ENCODE results near the gene RASIP1.

Gene RASIP1

DNA sequence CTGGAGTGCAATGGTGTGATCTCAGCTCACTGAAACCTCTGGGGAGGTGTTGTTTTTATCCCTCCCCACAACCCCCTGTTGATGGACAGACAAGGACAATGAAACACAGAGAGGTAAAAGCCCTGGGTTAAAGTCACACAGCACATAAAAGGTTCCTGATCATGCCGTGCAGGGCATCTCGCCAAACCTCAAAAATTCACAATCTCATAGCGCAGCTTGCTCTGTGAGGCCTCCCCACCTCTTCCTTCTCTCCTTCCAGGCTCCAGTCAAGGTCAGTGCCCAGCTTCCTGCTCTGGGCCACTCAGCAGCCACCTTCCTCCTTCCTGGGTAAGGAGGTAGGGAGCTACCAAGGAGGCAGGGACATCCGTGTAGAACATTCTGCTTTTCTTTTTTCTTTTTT, 42.4 kb downstream of the RASIP1 start:
- Histone ChIP-seq H3K4me1 (ENCODE audit: control insufficient read depth, insufficient read depth, low read length) (0 out of 2 replicates have a peak, but pooled peaks cover 2% of the 10 kb centered on the region), H3K36me3 (ENCODE audit: control insufficient read depth in 2 of 2, insufficient read depth in 1 of 2, low read length in 2 of 2) (no peaks in the 10 kb centered on the region; a peak in 1 of 3 replicates), H3K9me3 (ENCODE audit: control insufficient read depth, insufficient read depth, low read depth, low read length) (no peaks in the 10 kb centered on the region), H3K4me3 (ENCODE audit: low read depth, low read length) (no peak overlapping the region), H3K27ac (ENCODE audit: extremely low read depth, low read depth, low read length) (no peak overlapping the region)
- ChIA-PET POLR2A (interaction anchor here (1.0 to 1.8 kb wide), 2 partner anchors 10 to 16 kb away, joined by 3 to 8 read pairs; no protein-coding TSS in a partner anchor), CTCF (interaction anchor here (0.8 to 1.6 kb wide), 4 partner anchors 9 to 23 kb away, joined by 3 to 4 read pairs (median 3); no protein-coding TSS in a partner anchor)
- TF ChIP-seq, protein P1, sequence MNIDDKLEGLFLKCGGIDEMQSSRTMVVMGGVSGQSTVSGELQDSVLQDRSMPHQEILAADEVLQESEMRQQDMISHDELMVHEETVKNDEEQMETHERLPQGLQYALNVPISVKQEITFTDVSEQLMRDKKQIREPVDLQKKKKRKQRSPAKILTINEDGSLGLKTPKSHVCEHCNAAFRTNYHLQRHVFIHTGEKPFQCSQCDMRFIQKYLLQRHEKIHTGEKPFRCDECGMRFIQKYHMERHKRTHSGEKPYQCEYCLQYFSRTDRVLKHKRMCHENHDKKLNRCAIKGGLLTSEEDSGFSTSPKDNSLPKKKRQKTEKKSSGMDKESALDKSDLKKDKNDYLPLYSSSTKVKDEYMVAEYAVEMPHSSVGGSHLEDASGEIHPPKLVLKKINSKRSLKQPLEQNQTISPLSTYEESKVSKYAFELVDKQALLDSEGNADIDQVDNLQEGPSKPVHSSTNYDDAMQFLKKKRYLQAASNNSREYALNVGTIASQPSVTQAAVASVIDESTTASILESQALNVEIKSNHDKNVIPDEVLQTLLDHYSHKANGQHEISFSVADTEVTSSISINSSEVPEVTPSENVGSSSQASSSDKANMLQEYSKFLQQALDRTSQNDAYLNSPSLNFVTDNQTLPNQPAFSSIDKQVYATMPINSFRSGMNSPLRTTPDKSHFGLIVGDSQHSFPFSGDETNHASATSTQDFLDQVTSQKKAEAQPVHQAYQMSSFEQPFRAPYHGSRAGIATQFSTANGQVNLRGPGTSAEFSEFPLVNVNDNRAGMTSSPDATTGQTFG (tag by site-specific recombination; IDR thresholded peaks at IDR 0.05; ENCODE audit: borderline replicate concordance) = no peak
- peak; percentile 24; the same call in 1 of the 2 replicates for TF ChIP-seq ZNF768 (tag by site-specific recombination; IDR thresholded peaks at IDR 0.05)

DNA sequence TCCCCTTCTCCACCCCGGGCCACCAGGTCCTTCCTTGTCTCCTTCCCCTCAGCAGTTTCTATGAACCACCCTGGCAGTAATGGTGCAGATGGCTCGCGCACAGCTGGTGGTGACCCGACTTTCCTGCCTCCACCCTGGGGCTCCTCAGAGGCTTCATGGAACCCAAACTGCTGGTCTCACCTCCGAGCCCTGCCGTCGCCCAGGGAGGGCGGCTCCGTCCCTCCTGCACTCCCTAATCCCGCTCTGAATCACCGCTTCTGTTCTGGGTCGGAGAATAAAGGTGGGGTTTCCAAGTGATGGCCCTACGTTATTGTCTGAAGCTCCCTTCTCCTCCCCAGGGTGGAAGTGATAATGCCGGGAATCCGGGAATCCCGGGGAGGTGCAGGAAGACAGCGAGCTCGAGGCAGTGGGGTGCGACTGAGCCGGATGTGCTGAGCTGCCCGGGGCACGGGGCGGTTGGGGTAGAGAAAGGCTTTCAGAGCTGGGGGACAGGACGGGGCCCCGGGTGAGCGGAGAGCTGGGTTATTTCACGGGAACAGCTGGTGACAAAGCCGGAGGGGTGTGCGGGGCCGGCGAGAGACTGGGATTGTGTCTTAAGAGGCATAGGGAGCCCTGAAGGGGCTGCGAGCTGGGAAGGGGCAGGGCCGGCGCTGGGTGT, 43.9 kb downstream of the RASIP1 start:
- H3K9me3 ChIP-seq (ENCODE audit: control insufficient read depth, insufficient read depth, low read depth, low read length) = no peaks in the 10 kb centered on the region
- POLR2A ChIA-PET = interaction anchor here (0.7 kb wide), 1 partner anchor 18 kb away, joined by 5 read pairs; no protein-coding TSS in a partner anchor
- no peaks in the 10 kb centered on the region; a peak in 1 of 3 replicates for H3K36me3 ChIP-seq (ENCODE audit: control insufficient read depth in 2 of 2, insufficient read depth in 1 of 2, low read length in 2 of 2)
- TF ChIP-seq, protein P2, sequence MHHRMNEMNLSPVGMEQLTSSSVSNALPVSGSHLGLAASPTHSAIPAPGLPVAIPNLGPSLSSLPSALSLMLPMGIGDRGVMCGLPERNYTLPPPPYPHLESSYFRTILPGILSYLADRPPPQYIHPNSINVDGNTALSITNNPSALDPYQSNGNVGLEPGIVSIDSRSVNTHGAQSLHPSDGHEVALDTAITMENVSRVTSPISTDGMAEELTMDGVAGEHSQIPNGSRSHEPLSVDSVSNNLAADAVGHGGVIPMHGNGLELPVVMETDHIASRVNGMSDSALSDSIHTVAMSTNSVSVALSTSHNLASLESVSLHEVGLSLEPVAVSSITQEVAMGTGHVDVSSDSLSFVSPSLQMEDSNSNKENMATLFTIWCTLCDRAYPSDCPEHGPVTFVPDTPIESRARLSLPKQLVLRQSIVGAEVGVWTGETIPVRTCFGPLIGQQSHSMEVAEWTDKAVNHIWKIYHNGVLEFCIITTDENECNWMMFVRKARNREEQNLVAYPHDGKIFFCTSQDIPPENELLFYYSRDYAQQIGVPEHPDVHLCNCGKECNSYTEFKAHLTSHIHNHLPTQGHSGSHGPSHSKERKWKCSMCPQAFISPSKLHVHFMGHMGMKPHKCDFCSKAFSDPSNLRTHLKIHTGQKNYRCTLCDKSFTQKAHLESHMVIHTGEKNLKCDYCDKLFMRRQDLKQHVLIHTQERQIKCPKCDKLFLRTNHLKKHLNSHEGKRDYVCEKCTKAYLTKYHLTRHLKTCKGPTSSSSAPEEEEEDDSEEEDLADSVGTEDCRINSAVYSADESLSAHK (tag by site-specific recombination; IDR thresholded peaks at IDR 0.05) = peak; percentile 73; the same call in 1 of the 2 replicates
- no peak for TF ChIP-seq IKZF3 (tag by site-specific recombination; IDR thresholded peaks at IDR 0.05)
- H3K27ac ChIP-seq (ENCODE audit: extremely low read depth, low read depth, low read length) = no peak overlapping the region
- H3K4me1 ChIP-seq (ENCODE audit: control insufficient read depth, insufficient read depth, low read length) = 0 out of 2 replicates have a peak, but pooled peaks cover 2% of the 10 kb centered on the region
- CTCF ChIA-PET = interaction anchor here (0.6 to 0.7 kb wide), 4 partner anchors 10 to 604 kb away, joined by 3 to 6 read pairs (median 4); no protein-coding TSS in a partner anchor
- no peak overlapping the region for H3K4me3 ChIP-seq (ENCODE audit: low read depth, low read length)

DNA sequence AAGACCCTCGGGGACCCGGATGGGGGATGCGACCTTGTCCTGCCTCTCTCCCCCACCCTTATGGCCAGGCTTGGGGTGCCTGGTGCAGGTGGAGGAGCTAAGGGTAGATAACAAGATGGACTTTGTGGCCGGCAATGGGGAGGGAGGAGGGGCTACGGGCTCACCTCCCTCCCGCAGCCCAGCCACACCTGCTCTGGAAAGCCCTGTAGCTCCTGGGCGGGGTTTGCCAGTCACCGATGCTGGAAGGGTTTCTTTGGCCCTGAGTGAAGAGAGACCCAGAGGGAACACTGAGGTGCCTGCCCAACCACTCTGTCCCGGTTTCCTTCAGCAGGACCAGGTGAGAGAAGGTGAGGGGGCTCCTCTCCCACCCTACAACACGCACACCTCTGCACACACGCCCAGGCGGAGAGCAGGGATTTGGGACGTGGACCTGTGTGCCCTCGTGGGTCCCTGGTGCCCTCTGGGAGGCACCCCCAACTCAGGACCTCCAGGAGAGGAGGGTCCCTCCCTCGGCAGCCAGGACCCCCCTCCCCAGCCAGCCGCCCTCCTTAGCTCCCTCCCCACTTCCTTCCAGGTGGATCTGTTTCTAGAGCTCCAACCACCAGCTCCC, 44.6 kb downstream of the RASIP1 start, which contains the start of gene FUT2:
Gene FUT2 (plus strand): TSS at position 229 of the 610 bp plus-strand sequence. CDS start 6,986 bp downstream, outside the sequence.
- no peak within 1 kb of the TSS for H3K27ac ChIP-seq (ENCODE audit: extremely low read depth, low read depth, low read length)
- TF ChIP-seq, protein P3, sequence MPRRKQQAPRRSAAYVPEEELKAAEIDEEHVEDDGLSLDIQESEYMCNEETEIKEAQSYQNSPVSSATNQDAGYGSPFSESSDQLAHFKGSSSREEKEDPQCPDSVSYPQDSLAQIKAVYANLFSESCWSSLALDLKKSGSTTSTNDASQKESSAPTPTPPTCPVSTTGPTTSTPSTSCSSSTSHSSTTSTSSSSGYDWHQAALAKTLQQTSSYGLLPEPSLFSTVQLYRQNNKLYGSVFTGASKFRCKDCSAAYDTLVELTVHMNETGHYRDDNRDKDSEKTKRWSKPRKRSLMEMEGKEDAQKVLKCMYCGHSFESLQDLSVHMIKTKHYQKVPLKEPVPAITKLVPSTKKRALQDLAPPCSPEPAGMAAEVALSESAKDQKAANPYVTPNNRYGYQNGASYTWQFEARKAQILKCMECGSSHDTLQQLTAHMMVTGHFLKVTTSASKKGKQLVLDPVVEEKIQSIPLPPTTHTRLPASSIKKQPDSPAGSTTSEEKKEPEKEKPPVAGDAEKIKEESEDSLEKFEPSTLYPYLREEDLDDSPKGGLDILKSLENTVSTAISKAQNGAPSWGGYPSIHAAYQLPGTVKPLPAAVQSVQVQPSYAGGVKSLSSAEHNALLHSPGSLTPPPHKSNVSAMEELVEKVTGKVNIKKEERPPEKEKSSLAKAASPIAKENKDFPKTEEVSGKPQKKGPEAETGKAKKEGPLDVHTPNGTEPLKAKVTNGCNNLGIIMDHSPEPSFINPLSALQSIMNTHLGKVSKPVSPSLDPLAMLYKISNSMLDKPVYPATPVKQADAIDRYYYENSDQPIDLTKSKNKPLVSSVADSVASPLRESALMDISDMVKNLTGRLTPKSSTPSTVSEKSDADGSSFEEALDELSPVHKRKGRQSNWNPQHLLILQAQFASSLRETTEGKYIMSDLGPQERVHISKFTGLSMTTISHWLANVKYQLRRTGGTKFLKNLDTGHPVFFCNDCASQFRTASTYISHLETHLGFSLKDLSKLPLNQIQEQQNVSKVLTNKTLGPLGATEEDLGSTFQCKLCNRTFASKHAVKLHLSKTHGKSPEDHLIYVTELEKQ (tag by site-specific recombination; IDR thresholded peaks at IDR 0.05; ENCODE audit: borderline replicate concordance) = no peak
- no peak for TF ChIP-seq ZNF747 (tag by site-specific recombination; IDR thresholded peaks at IDR 0.05)
- TF ChIP-seq ZNF138 (tag by site-specific recombination; IDR thresholded peaks at IDR 0.05; ENCODE audit: borderline replicate concordance) = no peak
- no peak for TF ChIP-seq ZBTB20 (tag by site-specific recombination; IDR thresholded peaks at IDR 0.05)
- TF ChIP-seq, protein P4, sequence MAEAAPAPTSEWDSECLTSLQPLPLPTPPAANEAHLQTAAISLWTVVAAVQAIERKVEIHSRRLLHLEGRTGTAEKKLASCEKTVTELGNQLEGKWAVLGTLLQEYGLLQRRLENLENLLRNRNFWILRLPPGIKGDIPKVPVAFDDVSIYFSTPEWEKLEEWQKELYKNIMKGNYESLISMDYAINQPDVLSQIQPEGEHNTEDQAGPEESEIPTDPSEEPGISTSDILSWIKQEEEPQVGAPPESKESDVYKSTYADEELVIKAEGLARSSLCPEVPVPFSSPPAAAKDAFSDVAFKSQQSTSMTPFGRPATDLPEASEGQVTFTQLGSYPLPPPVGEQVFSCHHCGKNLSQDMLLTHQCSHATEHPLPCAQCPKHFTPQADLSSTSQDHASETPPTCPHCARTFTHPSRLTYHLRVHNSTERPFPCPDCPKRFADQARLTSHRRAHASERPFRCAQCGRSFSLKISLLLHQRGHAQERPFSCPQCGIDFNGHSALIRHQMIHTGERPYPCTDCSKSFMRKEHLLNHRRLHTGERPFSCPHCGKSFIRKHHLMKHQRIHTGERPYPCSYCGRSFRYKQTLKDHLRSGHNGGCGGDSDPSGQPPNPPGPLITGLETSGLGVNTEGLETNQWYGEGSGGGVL (tag by site-specific recombination; IDR thresholded peaks at IDR 0.05) = no peak
- TF ChIP-seq, protein P5, sequence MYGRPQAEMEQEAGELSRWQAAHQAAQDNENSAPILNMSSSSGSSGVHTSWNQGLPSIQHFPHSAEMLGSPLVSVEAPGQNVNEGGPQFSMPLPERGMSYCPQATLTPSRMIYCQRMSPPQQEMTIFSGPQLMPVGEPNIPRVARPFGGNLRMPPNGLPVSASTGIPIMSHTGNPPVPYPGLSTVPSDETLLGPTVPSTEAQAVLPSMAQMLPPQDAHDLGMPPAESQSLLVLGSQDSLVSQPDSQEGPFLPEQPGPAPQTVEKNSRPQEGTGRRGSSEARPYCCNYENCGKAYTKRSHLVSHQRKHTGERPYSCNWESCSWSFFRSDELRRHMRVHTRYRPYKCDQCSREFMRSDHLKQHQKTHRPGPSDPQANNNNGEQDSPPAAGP (tag by site-specific recombination; IDR thresholded peaks at IDR 0.05) = no peak
- TF ChIP-seq ZNF561 (tag by site-specific recombination; IDR thresholded peaks at IDR 0.05; ENCODE audit: borderline replicate concordance) = no peak

More for the DNA sequence above, 44.6 kb downstream of the RASIP1 start, which contains the start of gene FUT2:
- H3K36me3 ChIP-seq (ENCODE audit: control insufficient read depth in 2 of 2, insufficient read depth in 1 of 2, low read length in 2 of 2) = no peaks in the 10 kb centered on the region; a peak in 1 of 3 replicates
- CTCF ChIA-PET = interaction anchor here (0.6 to 1.7 kb wide), 4 partner anchors 10 to 147 kb away, joined by 3 to 9 read pairs (median 4); no protein-coding TSS in a partner anchor
- 0 out of 2 replicates have a peak, but pooled peaks cover 2% of the 10 kb centered on the region for H3K4me1 ChIP-seq (ENCODE audit: control insufficient read depth, insufficient read depth, low read length)
- no peak within 1 kb of the TSS for H3K4me3 ChIP-seq (ENCODE audit: low read depth, low read length)
- H3K9me3 ChIP-seq (ENCODE audit: control insufficient read depth, insufficient read depth, low read depth, low read length) = no peaks in the 10 kb centered on the region
- POLR2A ChIA-PET = interaction anchor here (0.6 kb wide), 1 partner anchor 679 kb away, joined by 6 read pairs; no protein-coding TSS in a partner anchor
